ENCODE measurements around the gene C10orf71.
A peak's percentile ranks its signal among the peaks of the same experiment; 100 is the strongest.

Gene C10orf71

DNA sequence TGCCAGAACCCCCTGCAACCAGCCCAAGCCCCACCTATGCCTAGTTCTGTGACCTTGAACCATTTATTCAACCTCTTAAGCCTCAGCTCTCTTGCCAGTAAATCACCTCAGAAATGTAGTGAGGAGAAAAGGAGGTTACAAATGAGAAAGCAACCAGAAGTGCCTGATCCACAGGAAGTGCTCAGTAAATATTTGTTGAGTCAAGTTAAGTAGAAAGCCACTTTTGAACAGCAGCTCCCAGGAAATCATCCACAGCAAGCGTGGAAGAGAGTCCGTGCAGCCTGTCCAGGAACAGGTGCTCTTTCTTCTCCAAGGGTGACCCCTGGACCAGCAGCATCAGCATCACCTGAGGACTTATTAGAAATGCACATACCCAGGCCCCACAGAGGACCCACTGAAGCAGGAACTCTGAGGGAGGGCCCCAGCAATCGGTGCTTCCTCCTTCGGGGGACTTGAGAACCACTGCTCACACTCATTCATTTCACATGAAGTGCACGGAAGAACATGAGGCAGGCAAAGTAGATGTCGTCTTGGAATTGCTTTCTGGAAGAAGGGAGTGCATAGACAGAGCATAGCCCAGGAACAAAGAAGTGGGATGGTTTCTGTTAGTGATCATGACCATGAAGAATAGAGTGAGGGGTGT lies 6.3 kb upstream of the C10orf71 start:
- no peak for DNase-seq (ENCODE audit: low read depth, low spot score)

DNA sequence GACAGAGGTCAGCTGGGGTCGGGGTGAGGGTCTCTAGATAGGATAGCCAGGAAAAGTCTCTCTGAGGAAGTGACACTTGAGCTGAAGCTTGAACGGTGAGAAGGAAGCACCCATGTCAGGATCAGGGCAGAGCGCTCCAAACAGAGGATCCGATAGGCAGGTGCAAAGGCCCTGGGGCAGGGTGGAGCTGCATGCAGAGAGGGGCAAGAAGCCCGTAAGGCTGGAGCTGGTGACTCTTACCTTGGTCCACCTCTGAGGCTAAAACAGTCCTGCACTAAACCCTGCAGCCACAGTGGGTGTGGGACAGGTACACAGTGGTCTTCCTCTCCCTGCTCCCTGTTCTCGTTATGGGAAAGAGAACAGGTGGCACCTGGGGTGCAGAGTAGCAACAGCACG lies 5.8 kb upstream of the C10orf71 start:
- no peak for DNase-seq (ENCODE audit: low read depth, low spot score)

DNA sequence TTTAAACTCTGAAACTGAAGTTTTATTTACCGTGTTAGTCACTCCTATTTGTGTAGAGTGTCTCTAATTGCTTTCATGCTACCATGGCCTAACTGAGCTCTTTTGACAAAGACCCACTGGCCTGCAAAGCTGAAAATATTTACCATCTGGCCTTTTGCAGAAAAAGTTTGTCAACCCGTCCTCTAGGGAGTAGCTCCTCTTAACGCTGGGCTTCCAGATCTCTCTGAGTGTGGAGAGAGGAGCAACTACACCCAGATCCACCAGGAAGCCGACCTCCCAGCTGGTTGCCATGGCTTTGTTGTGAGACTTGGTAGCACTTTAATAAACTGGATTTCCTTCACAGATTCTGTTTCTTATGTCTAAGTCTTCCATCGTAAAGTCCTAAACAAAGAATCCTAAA lies 4.2 kb upstream of the C10orf71 start:
- no peak for DNase-seq (ENCODE audit: low read depth, low spot score)

DNA sequence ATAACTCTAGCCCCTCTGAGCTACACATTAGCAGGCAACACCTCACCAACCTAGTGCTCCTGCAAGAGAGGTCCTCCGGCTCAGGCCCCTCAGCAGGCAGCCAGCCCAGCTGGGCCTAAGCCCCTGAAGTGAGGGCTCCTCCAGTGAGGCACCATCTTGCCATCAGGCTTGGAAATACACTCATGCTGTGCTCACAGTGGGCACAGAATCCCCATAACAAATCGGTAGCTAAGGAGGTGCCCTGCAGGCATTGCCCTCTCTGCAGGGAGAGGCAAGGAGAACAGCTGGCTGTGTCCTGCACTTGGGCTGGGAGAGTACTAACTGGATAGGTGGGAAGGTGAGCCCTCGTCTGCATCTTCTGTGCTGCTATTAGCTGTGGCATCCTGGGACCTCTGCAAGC lies 3.7 kb upstream of the C10orf71 start:
- no peak for DNase-seq (ENCODE audit: low read depth, low spot score)

DNA sequence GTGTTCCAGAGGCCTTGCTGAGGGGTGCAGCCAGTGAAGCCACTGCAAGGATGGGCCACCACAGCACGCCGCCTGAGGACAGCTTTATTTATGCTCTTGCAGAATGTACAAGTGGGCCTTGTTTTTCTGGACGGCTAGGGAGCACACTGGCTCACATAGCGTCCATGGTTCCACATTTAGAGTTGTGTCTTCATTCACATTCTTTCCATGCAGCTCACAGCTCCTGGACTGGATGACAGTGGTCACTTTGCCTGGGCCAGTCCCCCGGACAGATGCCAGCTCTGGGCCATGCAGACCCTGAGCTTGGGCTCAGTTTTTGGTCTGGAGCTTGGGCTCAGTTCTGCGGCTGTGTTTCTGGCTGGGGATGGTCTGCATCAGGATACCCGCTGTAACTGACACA lies 2.6 kb upstream of the C10orf71 start:
- no peak for DNase-seq (ENCODE audit: low read depth, low spot score)

DNA sequence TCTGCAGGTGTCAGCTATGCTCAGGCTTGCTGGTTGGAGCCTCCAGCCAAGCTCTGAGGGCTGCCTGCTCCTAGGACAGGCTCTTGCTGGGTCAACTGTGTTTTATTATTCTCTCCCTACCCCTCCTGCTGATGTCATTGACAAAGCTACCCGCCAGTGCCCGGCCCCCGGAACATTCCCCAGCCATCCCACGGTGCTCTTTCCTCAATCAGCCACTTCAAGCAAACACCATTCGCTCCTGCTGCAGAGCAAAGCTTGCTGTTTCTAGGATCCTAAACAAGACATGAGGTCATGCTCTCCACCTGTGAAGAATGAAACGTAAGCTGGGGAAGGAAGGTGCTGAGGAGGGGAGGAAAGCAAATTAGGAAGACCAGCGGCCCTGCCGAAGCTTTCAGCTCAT lies 2.1 kb upstream of the C10orf71 start:
- no peak for DNase-seq (ENCODE audit: low read depth, low spot score)

DNA sequence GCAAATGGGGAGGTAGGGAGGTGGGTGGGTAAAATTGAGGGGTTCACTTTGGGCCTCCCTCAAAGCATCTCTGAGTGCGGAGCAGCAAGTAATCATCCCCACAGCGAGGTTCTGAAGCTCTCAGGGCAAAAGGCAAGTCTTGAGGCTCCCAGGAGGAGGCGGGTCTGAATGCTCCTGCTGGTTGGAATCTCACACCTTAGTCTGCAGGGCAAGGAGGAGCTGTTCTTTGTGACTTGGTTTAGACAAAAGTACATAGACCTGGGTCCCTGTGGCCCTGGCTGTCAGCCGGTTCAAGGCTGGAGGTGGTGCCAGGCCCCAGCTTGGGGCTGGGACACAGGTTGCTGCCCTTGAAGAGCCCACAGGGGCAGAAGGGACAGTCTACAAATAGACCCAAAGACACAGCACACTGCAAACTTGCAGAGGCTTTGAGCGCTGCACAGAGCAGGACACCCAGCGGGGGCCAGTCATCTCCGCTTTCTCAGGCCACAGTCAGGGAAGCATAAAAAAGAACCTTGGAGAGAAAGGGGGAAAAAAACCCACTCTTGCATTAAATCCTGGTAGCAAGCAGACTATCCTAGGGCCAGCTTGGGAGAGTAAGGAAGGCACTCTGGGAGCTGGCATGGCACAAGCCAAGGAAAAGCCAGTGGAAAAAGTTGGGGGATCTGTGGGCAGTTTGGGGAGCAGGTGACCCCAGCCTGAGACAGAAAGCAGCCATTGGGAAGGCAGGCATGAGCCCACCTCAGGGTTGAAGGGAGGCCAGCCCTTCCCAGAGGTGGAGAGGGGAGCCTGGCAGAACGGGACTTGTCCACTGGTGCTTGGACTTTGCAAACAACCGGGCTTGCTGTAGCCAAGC lies 926 bp upstream of the C10orf71 start:
- no peak for DNase-seq (ENCODE audit: low read depth, low spot score)

DNA sequence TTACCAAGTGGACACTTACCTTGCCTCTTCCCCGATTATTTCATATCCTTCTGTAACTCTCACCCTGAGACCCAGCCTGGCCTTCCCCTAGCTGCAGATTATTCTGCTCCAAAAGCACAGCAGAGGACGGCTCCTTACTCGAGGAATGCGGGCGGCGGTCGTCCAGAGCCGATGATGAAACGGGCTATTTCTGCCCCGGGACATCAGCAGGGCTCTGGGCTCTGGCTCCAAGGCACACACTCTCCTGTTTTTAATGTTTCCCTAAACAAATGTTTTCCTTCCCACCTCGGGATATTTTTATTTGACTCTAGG lies 343 bp upstream of the C10orf71 start:
- no peak for DNase-seq (ENCODE audit: low read depth, low spot score)

DNA sequence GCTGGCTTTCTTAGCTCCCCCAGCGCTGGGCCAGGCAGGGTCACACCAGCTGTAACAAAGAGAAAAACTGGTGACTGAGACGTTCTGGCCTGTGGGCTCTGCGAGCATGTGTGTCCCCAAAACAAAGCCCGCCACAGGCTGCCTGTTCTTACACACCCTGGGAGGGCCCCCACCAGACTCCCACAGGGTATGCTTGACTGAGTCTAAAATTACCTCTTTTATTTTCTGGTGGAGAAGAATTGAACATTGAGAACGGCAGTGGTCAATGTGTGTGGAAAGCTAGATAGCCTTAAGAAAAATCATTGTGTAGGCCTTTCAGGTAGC lies 808 bp downstream of the C10orf71 start:
- no peak for DNase-seq (ENCODE audit: low read depth, low spot score)

DNA sequence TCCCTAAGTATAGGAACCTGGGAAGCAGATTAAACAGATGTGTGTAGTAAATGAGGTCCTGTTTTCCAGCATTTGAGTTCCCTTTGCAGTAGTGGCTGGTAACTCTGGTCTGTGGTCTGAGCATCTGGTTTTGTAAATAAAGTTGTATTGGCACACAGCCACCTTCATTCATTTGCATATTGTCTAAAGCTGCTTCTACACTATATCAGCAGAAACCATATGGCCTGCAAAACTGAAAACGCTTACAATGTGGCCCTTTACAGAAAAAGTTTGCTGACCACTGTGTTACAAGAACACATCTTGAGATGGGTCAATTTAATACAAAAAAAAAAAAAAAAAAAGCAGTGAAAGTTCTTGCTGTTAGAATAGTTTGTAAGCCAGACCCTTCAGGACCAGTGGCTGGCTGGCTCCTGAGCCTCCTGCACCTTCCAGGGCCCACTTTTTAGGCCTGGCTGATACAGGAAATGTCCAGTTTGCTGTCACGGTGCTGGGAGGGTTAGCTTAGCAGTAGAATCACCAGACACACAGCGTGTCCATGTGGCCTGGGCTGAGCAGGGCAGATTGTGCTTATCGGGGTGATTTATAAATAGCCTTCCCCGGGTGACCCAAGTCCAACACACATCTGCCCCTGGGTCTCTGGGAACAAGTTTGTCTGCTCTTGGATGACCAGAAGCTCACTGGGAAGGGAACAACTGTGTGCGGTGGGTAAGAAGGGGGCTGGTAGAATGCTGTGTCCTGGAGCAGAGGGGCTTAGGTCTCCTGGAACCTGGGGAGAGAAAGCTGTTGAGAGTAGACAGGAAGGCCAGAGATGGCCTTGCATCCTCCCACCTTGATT lies 1.4 kb downstream of the C10orf71 start:
- DNase-seq (ENCODE audit: low read depth, low spot score), result peak; percentile 2

DNA sequence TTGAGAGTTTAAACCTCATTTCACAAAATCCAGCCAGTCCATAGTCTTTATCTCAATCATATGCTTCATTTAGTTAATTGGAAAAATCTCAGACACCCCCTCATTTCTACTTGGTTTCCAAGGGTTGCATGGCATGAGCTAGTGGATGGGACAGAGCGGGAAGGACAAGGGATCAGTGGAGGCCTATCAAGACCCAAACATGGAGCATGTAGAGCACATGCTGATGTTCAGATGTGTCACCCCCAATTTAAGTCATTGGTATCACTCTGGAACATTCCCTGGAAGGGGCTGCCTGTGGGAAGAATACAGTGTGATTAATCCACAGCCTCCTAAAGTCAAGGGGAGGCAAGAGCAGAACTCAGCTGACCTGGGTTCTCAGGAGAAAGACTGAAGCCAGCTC lies 2.3 kb downstream of the C10orf71 start:
- no peak for DNase-seq (ENCODE audit: low read depth, low spot score)

DNA sequence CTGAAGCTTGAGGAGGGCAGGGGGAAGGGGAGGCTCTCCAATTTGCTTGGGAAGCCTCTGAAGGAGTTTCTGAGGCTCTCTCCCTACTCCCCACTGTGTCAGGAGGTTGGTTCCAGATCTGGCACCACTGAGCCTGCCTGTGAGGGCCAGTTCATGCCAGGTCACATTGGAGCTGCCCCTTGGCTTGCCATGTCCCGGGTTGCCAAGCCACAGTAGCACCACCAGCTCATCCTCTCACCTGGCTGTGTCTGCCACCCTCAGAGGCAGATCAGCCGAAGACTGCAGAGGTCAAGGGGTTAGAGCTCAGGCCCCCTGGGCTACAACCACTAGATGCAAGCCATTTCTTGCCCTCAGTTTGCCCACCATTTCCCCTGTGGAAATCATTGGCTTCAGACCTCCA lies 3.1 kb downstream of the C10orf71 start:
- no peak for DNase-seq (ENCODE audit: low read depth, low spot score)

DNA sequence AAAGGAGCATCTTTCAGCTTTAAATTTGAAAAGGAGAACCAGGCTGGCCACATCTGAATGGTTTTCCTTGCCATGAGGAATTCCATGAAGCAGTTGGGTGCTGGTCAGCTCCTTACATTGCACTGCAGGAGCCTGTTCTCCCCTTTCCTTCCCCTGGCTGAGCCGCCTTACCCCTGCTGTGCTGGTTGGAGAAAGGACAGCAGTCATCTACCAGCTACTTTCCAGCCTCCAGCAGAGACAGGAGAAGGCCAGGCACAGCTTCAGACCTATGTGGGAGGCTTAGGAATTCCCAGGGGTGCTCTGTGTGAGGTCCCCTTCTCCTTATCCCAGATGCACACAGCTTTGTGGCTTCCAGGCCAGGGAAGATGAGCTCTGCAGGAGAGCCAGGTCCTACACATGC lies 4.7 kb downstream of the C10orf71 start:
- DNase-seq (ENCODE audit: low read depth, low spot score), result no peak

DNA sequence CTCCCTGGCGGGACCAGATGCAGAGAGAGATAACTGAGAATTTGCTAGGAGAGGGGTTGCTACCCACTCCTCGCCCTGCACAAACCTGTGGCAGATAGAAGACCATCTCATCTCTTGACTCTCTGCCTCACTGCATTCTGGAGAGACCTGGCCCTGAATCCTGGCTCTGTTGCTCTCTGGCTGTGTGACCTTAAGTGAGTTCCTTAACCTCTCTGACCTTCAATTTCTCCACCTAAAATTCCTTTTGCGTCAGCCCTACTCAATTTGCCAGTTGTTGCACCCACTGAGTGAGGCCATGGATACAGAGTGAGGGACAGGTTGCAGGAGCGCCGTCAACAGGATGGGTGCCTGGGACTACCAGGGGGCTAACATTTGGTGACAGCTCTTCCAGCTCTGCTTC lies 5.2 kb downstream of the C10orf71 start:
- DNase-seq (ENCODE audit: low read depth, low spot score), result no peak

DNA sequence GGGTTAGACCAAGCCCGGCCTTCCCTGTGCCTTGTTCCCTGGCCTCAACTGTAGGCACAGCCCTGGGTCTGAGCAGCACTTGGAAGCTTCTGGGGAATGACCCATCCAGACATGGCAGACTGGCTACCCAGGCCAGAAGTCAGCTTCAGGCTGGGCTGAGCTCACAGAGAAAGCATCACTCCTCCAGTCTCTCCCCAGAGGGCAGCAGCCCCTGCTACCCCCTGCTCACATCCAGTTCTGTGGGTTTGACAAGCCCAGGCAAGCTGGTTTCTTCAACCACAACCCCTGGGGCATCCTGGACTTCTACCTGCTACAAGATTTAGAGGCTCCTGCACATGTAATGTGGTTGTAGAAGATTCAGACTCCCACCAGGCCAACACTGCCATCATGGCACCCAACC lies 9.0 kb downstream of the C10orf71 start:
- no peak for DNase-seq (ENCODE audit: low read depth, low spot score)

DNA sequence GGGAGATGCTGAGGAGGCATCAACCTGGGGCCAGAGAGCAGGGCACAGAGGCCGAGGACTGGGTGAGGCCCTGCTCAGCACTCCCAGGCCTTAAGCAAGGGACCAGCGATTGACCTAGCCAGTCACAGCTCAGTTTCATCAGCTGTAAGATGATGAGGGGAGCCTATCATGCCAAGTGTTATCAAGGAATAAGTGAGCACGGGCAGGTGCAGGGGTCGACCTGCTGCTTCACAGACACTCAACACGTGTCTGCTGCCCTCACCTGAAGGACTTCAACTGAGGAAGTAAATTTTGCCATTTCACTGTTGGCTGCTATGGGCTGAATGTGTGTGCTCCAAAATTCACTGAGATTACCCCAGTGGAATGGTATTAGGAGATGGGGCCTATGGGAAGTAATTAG lies 9.9 kb downstream of the C10orf71 start:
- DNase-seq (ENCODE audit: low read depth, low spot score), result no peak

DNA sequence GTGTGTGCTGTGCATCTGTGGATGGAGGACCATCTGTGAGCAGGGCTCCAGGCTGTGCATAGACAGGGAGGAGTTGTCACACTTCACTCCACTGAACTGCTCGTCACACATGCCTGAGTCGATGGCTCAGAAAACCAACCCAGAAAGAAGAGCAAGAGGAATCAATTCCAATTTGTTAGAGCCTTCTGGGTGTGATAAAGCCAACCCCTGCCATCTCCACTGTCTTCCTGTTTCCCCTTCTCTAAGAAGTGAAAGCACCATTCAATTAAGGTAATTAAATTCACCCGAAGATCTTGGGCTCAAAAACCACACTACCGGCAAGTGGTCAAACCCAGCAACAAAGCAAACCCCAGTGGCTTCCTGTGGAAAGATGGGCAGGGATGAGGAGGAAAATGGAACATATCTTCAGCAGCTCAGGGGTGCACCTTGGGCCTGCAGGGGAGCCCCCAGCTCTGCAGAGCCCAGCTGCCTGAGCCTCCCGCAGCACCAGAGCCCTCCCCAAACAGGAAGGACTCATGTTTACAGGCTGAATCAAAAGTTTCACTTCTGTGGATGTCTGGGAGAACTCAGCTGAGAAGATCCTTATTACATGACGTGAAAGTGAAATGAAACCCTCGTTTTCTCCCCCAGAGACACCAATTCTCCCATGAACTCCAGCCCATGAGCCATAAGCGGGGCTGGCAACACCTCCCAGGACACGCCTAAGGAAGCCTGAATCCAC lies 10.9 kb downstream of the C10orf71 start:
- no peak for DNase-seq (ENCODE audit: low read depth, low spot score)

DNA sequence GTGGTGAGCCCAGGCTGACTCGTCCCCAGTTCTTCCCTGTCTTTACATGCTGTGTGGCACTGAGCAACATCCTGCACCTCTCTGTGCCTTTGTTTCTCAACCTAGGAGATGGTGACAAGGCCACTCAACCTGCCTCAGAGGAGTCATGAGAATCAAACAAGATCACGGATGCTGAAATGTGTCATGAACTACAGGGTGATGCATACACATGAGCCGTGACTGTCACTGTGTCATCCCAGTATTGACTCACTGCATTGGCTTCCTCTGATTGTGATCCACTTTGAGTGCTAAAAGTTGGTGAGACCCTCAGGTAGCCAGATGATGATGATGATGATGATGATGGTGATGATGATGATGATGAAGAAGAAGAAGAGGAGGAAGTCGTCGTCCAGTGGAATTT lies 11.5 kb downstream of the C10orf71 start:
- DNase-seq (ENCODE audit: low read depth, low spot score), result no peak

DNA sequence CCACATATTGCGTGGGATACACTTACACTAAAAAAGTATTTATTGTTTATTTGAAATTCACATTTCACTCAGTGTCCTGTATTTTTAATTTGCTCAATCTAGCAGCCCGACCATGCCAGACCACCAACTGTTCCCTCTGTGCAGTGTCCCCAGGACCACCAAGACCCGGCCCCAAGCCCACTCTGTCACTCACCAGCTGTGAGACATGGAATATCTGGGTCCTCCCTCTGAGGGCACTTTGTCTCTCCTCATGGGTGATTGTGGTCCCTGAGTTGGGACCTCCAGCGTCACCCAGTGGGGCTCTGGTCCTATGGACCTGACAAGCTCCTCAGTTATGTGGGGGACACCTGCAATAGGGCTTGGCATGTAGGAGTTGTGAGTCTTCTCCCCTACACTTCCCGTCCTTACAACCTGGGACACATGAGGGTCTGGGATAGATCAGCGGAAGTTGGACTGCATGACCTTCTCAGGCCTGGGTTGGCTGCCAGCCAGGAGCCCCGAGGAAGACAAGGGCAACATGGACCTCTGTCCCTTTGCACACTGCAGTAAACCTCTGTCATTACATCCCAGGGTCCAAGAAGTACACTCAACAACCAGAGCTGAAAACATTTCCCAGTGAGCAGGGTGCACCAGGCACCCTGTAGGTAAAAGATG lies 12.1 kb downstream of the C10orf71 start:
- no peak for DNase-seq (ENCODE audit: low read depth, low spot score)

DNA sequence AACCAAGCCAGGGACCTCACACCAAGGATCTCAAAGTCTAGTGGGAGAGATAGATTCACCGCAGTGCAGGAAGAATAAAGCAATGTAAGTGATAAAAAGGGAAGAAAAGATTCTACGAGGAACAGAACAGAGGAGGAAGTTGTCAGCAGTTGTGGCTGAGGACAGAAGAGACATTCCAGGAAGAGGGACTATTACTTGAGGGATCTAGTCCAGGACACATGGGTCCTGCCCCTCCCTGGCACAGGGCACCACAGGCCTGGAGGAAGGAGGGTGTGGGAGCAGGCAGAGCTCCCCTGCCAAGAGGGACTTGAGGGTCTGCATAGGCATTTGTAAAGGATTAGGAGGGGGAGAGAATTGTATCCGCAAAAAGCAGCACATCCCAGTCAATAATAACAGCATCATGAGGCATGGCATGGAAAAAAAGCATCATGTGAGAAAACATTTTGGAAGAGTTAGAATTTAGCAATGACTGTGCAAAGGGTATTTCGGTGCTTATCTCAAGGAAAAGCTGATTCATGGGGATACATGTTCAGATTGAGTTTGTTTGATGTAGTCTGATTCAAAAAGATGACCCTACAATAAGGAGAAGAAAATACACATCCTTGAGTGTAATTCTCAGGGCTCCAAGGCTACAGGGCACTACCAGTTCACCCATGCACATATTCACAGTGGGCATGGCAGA lies 12.7 kb downstream of the C10orf71 start:
- no peak for DNase-seq (ENCODE audit: low read depth, low spot score)

DNA sequence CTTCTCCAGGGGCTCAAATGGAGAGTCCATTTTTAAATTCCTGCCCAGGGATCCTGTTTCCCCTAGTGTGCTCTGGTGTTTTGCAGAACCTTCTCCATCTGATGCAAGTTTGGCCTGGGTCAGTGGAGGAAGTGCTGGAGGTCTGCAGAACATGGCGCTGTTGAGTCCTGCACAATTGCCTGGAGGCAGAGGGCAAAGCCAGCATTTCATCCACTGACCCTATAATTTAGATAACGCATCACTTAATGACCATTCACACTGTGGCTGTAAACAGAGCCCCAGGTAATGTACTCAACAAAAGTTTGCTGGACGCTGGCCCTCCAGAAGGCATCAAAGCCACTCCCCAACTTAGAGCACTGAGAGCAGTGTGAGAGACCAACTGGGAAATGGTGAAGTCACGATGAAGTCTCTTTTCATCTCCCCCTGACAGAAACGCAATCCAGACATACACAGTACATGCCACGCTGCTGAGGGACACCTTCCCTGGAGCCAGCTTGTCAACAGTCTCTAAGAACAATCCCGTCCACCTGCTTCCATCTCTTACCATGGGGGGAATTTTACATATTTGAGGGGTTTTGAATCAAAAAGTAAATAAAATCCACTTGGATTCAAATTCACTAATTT lies 13.4 kb downstream of the C10orf71 start:
- DNase-seq (ENCODE audit: low read depth, low spot score), result no peak
